Measurements from ENCODE around the gene SRRM1.

Gene SRRM1

GRCh38 chr1:24642481-24643362 lies at the start of gene SRRM1:
Gene SRRM1 (plus strand): TSS chr1:24643302. CDS start chr1:24643327, 25 bp downstream.
- peak; percentile 91 for DNase-seq

- no peak for DNase-seq
Measured at GRCh38 chr1:24594328-24594598, 48.8 kb upstream of the SRRM1 start.

GRCh38 chr1:24596401-24596880 lies 46.7 kb upstream of the SRRM1 start:
- no peak for DNase-seq

- no peak for DNase-seq
Measured at GRCh38 chr1:24599265-24599664, 43.8 kb upstream of the SRRM1 start.

- DNase-seq: no peak
Measured at GRCh38 chr1:24600551-24600950, 42.6 kb upstream of the SRRM1 start.

GRCh38 chr1:24605534-24606295 lies 37.4 kb upstream of the SRRM1 start:
- no peak for DNase-seq

GRCh38 chr1:24606296-24606605 lies 36.9 kb upstream of the SRRM1 start:
- no peak for DNase-seq

GRCh38 chr1:24606621-24607020 lies 36.5 kb upstream of the SRRM1 start:
- DNase-seq: no peak

- DNase-seq: no peak
Measured at GRCh38 chr1:24609949-24610517, 33.1 kb upstream of the SRRM1 start.

- DNase-seq: no peak
Measured at GRCh38 chr1:24619376-24619775, 23.7 kb upstream of the SRRM1 start.

- no peak for DNase-seq
Measured at GRCh38 chr1:24620678-24621077, 22.4 kb upstream of the SRRM1 start.

- DNase-seq: no peak
Measured at GRCh38 chr1:24621121-24621520, 22.0 kb upstream of the SRRM1 start.

- no peak for DNase-seq
Measured at GRCh38 chr1:24622218-24622617, 20.9 kb upstream of the SRRM1 start.

GRCh38 chr1:24632832-24633175 lies 10.3 kb upstream of the SRRM1 start:
- no peak for DNase-seq

GRCh38 chr1:24635195-24635843 lies 7.8 kb upstream of the SRRM1 start:
- no peak for DNase-seq

- no peak for DNase-seq
Measured at GRCh38 chr1:24636661-24637357, 6.3 kb upstream of the SRRM1 start.

GRCh38 chr1:24639094-24639493 lies 4.0 kb upstream of the SRRM1 start:
- DNase-seq: no peak

- no peak for DNase-seq
Measured at GRCh38 chr1:24639881-24640280, 3.2 kb upstream of the SRRM1 start.

GRCh38 chr1:24640288-24640687 lies 2.8 kb upstream of the SRRM1 start:
- no peak for DNase-seq

GRCh38 chr1:24641646-24642151 lies 1.4 kb upstream of the SRRM1 start:
- no peak for DNase-seq

GRCh38 chr1:24643363-24644099 lies 429 bp downstream of the SRRM1 start:
- DNase-seq: no peak

GRCh38 chr1:24644100-24644384 lies 940 bp downstream of the SRRM1 start:
- DNase-seq: no peak

All from cortex of kidney (tissue), 1 donor.